Stomach (tissue), 4 donors: ENCODE data around the gene MAP3K19.

Experiments used
- EP300 ChIP-seq: sonication (generic); formaldehyde crosslinking; IDR thresholded peaks from one replicate; pipeline ENCODE4 v1.6.1; 2017; ENCODE audit warnings: antibody characterized with exemption
- POLR2A ChIP-seq, 4 donors: fragments of 450-650 bp; IDR thresholded peaks; one replicate each; pipeline ENCODE4 v1.6.1; 2016; ENCODE audit warnings: antibody characterized with exemption in 4 of 4, control low read depth in 2 of 4, mild to moderate bottlenecking in 1 of 4, moderate library complexity in 1 of 4
- POLR2AphosphoS5 ChIP-seq, 3 donors: sonication (generic); formaldehyde crosslinking; IDR thresholded peaks; one replicate each; pipeline ENCODE4 v1.6.1; 2016; ENCODE audit warnings: antibody characterized with exemption in 3 of 3
- TF ChIP-seq, protein P1 (sequence below), 7 experiments: fragments of 450-650 bp in 4 of 7; fragments of 200-600 bp in 3 of 7; sonication (generic) in 3 of 7; IDR thresholded peaks; one replicate each; pipeline ENCODE4 v1.5.1; 2016 to 2019; ENCODE audit warnings: antibody characterized with exemption in 7 of 7, control low read depth in 2 of 7, mild to moderate bottlenecking in 1 of 7

DNA sequence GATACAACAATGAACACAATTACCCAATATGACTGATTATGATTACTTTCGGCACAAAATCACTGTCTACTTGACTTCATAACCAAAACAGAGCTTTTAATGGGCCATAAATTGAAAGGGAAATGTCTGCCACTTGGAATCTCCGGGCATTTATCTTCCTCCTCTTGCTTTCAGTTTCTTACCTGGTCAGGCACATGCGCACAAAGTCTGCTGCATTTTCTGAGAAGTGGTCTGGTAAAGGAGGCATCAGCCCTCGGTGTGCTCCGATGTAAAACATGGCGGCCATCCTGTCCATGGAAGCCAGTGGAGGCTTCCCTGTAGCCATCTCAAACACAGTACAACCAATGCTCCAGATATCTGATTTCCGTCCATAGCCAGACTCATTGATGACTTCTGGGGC, 66.6 kb downstream of the MAP3K19 start:
- TF ChIP-seq, protein P1, sequence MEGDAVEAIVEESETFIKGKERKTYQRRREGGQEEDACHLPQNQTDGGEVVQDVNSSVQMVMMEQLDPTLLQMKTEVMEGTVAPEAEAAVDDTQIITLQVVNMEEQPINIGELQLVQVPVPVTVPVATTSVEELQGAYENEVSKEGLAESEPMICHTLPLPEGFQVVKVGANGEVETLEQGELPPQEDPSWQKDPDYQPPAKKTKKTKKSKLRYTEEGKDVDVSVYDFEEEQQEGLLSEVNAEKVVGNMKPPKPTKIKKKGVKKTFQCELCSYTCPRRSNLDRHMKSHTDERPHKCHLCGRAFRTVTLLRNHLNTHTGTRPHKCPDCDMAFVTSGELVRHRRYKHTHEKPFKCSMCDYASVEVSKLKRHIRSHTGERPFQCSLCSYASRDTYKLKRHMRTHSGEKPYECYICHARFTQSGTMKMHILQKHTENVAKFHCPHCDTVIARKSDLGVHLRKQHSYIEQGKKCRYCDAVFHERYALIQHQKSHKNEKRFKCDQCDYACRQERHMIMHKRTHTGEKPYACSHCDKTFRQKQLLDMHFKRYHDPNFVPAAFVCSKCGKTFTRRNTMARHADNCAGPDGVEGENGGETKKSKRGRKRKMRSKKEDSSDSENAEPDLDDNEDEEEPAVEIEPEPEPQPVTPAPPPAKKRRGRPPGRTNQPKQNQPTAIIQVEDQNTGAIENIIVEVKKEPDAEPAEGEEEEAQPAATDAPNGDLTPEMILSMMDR (IDR thresholded peaks at IDR 0.05) = no peak
- TF ChIP-seq POLR2AphosphoS5 (IDR thresholded peaks at IDR 0.05) (no peak), POLR2A (IDR thresholded peaks at IDR 0.05) (no peak), EP300 (no peak)
